Fibroblast of lung (primary cell): ENCODE measurements around the gene LLCFC1. TPM values are rescaled to one million over a fixed set of nuclear protein-coding genes. Genes with fewer than 3 reads are reported as not detected.

Experiments used
- DNase-seq, 2 donors: peaks; one replicate each; pipeline versions ENCODE4 v3.0.0 to v3.0.0-alpha.2; 2010; ENCODE audit warnings: low read depth in 2 of 2
- H2AFZ ChIP-seq: 2 replicates; pipeline ENCODE4 v1.5.1; 2012; ENCODE audit warnings: low read length, control low read depth, inconsistent platforms
- H3K27ac ChIP-seq: 2 replicates; pipeline ENCODE4 v1.5.1; 2011; ENCODE audit warnings: low read length, control low read depth; ENCODE audit not compliant: insufficient read depth
- H3K27me3 ChIP-seq: 2 replicates; pipeline ENCODE4 v1.5.1; 2011; ENCODE audit warnings: mild to moderate bottlenecking, low read length; ENCODE audit not compliant: control insufficient read depth, insufficient read depth
- H3K36me3 ChIP-seq: 2 replicates; pipeline ENCODE4 v1.5.1; 2011; ENCODE audit warnings: low read length; ENCODE audit not compliant: control insufficient read depth, insufficient read depth
- H3K4me1 ChIP-seq: 2 replicates; pipeline ENCODE4 v1.5.1; 2011; ENCODE audit warnings: low read length; ENCODE audit not compliant: control insufficient read depth, insufficient read depth; ENCODE audit errors: extremely low read depth
- H3K4me2 ChIP-seq: 2 replicates; pipeline ENCODE4 v1.5.1; 2011; ENCODE audit warnings: low read length, control low read depth; ENCODE audit not compliant: insufficient read depth; ENCODE audit errors: extremely low read depth
- H3K4me3 ChIP-seq, 4 experiments: fragments of 200-600 bp in 1 of 4; sonication (generic) in 1 of 4; replicated peaks in 1 of 4; 2 replicates each; pipeline ENCODE4 v1.5.1; 2011 to 2016; ENCODE audit warnings: low read length in 4 of 4, low read depth in 3 of 4, mild to moderate bottlenecking in 3 of 4, control low read depth in 2 of 4, inconsistent platforms in 1 of 4, mixed read lengths in 1 of 4; ENCODE audit not compliant: insufficient read depth in 1 of 4; ENCODE audit errors: control extremely low read depth in 1 of 4
- H3K79me2 ChIP-seq: 2 replicates; pipeline ENCODE4 v1.5.1; 2012; ENCODE audit warnings: mild to moderate bottlenecking, low read length, inconsistent platforms; ENCODE audit not compliant: control insufficient read depth, insufficient read depth
- H3K9ac ChIP-seq: 2 replicates; pipeline ENCODE4 v1.5.1; 2011; ENCODE audit warnings: mild to moderate bottlenecking, low read length, control low read depth; ENCODE audit not compliant: insufficient read depth
- H3K9me3 ChIP-seq: 2 replicates; pipeline ENCODE4 v1.5.1; 2012; ENCODE audit warnings: low read depth, low read length; ENCODE audit not compliant: control insufficient read depth, insufficient read depth
- H4K20me1 ChIP-seq: 2 replicates; pipeline ENCODE4 v1.5.1; 2011; ENCODE audit warnings: low read length; ENCODE audit not compliant: control insufficient read depth, insufficient read depth; ENCODE audit errors: extremely low read depth
- EZH2 ChIP-seq: IDR thresholded peaks from 2 replicates; pipeline ENCODE4 v1.5.1; 2012; ENCODE audit warnings: low read length, control low read depth, mild to moderate bottlenecking; ENCODE audit errors: missing control alignments
- polyA plus RNA-seq, 2 donors: library from polyadenylated mRNA; depleted of rRNA in 1 of 2; stranded (reverse) in 1 of 2; unstranded in 1 of 2; fragments of >200 nt; gene quantifications; 2 replicates each; pipeline ENCODE4 v1.2.1, GENCODE V29; 2011 to 2012; ENCODE audit warnings: missing spikeins in 1 of 2
- total RNA-seq: library from RNA; depleted of rRNA; stranded (reverse); fragments of >200 nt; gene quantifications from 2 replicates; pipeline ENCODE4 v1.2.1, GENCODE V29; 2014
- TF ChIP-seq, protein P1 (sequence below), 2 donors: IDR thresholded peaks in 1 of 2; conservative IDR thresholded peaks in 1 of 2; 1 replicate in 1 of 2; 2 replicates in 1 of 2; pipeline ENCODE4 v1.5.1; 2011 to 2012; ENCODE audit warnings: low read length in 2 of 2, control low read depth in 1 of 2, inconsistent platforms in 1 of 2, low read depth in 1 of 2, mild to moderate bottlenecking in 1 of 2

Gene LLCFC1
- total and polyA plus RNA-seq, 2 donors (not counting 1 experiment from before 2014, with no cell fraction given): not detected

DNA sequence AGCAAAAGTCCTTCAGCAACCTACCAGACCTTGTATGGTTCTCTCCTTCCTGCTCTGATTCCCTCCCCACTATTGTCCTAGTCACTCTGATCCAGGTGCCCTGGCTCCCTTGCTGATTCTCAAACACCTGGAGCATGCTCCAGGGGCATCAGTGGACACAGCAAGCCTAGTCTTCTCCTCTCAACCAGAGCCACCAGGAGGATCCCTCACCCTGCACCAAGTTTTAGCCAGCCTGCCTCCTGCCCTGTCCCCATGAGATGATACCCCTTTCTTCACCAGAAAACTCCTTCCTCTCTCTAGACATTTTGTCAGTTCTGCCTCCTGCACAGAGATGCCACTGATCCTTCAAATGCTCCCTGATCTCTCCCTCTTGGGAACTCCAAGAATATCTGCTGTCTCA lies 11.0 kb downstream of the LLCFC1 start:
- Histone ChIP-seq H3K9ac (no peak overlapping the region), H2AFZ (no peak overlapping the region), H3K4me3 (no peak overlapping the region), H3K79me2 (no peaks in the 10 kb centered on the region), H3K27me3 (no peaks in the 10 kb centered on the region), H3K4me2 (no peak overlapping the region), H3K27ac (no peak overlapping the region), H3K36me3 (no peaks in the 10 kb centered on the region), H3K4me1 (no peaks in the 10 kb centered on the region), H4K20me1 (no peaks in the 10 kb centered on the region), H3K9me3 (no peaks in the 10 kb centered on the region)
- TF ChIP-seq, protein P1, sequence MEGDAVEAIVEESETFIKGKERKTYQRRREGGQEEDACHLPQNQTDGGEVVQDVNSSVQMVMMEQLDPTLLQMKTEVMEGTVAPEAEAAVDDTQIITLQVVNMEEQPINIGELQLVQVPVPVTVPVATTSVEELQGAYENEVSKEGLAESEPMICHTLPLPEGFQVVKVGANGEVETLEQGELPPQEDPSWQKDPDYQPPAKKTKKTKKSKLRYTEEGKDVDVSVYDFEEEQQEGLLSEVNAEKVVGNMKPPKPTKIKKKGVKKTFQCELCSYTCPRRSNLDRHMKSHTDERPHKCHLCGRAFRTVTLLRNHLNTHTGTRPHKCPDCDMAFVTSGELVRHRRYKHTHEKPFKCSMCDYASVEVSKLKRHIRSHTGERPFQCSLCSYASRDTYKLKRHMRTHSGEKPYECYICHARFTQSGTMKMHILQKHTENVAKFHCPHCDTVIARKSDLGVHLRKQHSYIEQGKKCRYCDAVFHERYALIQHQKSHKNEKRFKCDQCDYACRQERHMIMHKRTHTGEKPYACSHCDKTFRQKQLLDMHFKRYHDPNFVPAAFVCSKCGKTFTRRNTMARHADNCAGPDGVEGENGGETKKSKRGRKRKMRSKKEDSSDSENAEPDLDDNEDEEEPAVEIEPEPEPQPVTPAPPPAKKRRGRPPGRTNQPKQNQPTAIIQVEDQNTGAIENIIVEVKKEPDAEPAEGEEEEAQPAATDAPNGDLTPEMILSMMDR (conservative IDR thresholded peaks at IDR 0.05 in 1 of 2, IDR thresholded peaks at IDR 0.05 in 1 of 2; ENCODE audit: low read depth in 1 of 2, low read length in 2 of 2): no peak
- TF ChIP-seq EZH2: no peak
- no peak for DNase-seq

DNA sequence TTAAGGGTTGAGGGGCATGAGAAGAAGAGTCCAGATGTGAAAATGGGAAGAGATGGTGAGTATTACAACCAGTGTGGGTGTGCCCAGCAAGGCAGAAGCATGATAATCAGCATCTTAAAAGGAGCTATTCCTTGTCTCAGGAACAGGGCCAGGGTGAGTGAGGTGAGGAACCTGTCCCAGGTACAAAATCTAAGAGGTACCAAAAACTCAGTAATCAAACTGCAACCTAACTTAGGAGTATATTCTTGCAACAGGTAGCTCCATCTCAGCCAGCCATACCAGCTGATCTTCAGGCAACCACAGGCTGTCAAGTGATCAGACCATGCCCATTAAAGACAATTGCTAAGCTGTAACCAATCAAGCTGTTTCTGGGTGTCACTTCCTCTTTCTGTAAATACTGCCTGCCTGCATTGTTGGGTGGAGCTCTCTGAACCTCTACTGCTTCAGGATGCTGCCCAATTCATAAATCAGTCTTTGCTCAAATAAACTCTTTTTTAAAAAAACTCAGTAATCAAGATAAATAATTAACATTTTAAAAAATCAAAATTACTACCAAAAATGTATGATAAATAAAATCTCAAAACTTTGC lies 15.5 kb downstream of the LLCFC1 start:
- Histone ChIP-seq H3K4me3 (no peak overlapping the region), H3K9ac (no peak overlapping the region), H3K36me3 (no peaks in the 10 kb centered on the region), H2AFZ (no peak overlapping the region), H3K79me2 (no peaks in the 10 kb centered on the region), H3K4me2 (no peak overlapping the region), H4K20me1 (no peaks in the 10 kb centered on the region), H3K9me3 (no peaks in the 10 kb centered on the region), H3K27ac (no peak overlapping the region), H3K4me1 (no peaks in the 10 kb centered on the region), H3K27me3 (no peaks in the 10 kb centered on the region)
- no peak for DNase-seq
- TF ChIP-seq, protein P1 (conservative IDR thresholded peaks at IDR 0.05 in 1 of 2, IDR thresholded peaks at IDR 0.05 in 1 of 2; ENCODE audit: low read depth in 1 of 2, low read length in 2 of 2): no peak
- no peak for TF ChIP-seq EZH2

DNA sequence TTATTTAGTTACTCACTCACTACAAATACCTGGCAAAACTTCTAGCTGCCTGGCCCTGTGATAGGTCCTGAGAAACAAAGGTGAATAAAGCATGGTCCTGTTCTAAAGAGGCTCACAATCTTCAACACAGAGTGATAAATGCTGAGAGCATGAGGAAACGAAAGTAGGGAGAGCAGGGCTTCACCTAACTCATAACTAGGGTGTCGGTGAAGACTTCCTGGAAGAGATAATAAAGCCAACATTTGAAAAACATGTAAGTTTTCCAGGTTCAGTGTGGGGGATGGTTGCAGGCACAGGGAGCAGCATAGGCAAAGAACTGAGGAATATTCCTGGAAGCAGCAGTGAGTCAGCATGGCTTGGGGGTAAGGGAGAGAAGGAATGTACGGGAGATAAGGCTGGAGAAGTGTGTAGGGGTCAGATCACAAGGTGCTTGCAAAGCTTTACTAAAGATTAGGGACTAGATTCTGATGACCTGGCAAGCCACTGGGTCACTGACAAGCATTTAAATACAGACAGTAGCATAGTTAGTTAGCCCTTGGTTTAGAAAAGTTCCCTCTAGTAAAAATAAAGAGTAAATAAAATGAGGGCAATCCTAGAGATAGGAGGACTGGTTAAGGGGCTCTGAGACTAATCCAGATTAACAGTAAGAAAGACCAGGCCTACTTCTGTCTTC lies 17.8 kb downstream of the LLCFC1 start:
- H3K79me2 ChIP-seq: no peaks in the 10 kb centered on the region
- no peaks in the 10 kb centered on the region for H3K27me3 ChIP-seq
- no peak overlapping the region for H2AFZ ChIP-seq
- no peaks in the 10 kb centered on the region for H3K4me1 ChIP-seq
- H3K9ac ChIP-seq: no peak overlapping the region
- H3K9me3 ChIP-seq: no peaks in the 10 kb centered on the region
- peak in 1 of 2 donors; percentile 28 for DNase-seq
- no peak overlapping the region for H3K27ac ChIP-seq
- no peaks in the 10 kb centered on the region for H3K36me3 ChIP-seq
- no peak overlapping the region for H3K4me3 ChIP-seq
- H3K4me2 ChIP-seq: no peak overlapping the region
- TF ChIP-seq EZH2: no peak
- TF ChIP-seq, protein P1 (conservative IDR thresholded peaks at IDR 0.05 in 1 of 2, IDR thresholded peaks at IDR 0.05 in 1 of 2; ENCODE audit: low read depth in 1 of 2, low read length in 2 of 2): no peak
- H4K20me1 ChIP-seq: no peaks in the 10 kb centered on the region
